T-helper 17 cell (primary cell): ENCODE data around the gene TMEM255A. TPM values are rescaled to one million over a fixed set of nuclear protein-coding genes. Genes with fewer than 3 reads are reported as not detected.
A peak's percentile ranks its signal among the peaks of the same experiment; 100 is the strongest.

Experiments used
- ATAC-seq: fragments of 150-1000 bp; cut with Tn5 transposase; 2 replicates; pipeline ENCODE4 v1.10.0; 2021; ENCODE audit warnings: mild to moderate bottlenecking, moderate library complexity
- DNase-seq, 3 donors: peaks; one replicate each; pipeline versions ENCODE4 v3.0.0 to v3.0.0-alpha.2; 2020 to 2021
- H3K9me3 ChIP-seq: one replicate; pipeline ENCODE4 v1.7.0; 2013; ENCODE audit warnings: low read length, mild to moderate bottlenecking; ENCODE audit not compliant: control insufficient read depth, poor library complexity, severe bottlenecking
- H3K27ac Mint-ChIP-seq: one replicate; pipeline ENCODE4 v1.8.0; 2022; ENCODE audit warnings: mild to moderate bottlenecking, moderate library complexity, mixed read lengths
- H3K27me3 Mint-ChIP-seq: one replicate; pipeline ENCODE4 v1.8.0; 2022; ENCODE audit warnings: mixed read lengths
- H3K36me3 Mint-ChIP-seq: one replicate; pipeline ENCODE4 v1.8.0; 2022; ENCODE audit warnings: low read depth, mixed read lengths
- H3K4me1 Mint-ChIP-seq: one replicate; pipeline ENCODE4 v1.8.0; 2022; ENCODE audit warnings: mild to moderate bottlenecking, mixed read lengths
- H3K4me3 Mint-ChIP-seq: one replicate; pipeline ENCODE4 v1.8.0; 2022; ENCODE audit warnings: mild to moderate bottlenecking, moderate library complexity, mixed read lengths
- total RNA-seq, 4 donors: library from RNA in 2 of 4; stranded (reverse) in 2 of 4; gene quantifications; one replicate each; pipeline ENCODE4 v1.2.3 and lab custom pipeline; 2022 to 2026

Gene TMEM255A
- total RNA-seq, 2 donors from 2014 or later: 0.30 TPM; not detected in 1

DNA sequence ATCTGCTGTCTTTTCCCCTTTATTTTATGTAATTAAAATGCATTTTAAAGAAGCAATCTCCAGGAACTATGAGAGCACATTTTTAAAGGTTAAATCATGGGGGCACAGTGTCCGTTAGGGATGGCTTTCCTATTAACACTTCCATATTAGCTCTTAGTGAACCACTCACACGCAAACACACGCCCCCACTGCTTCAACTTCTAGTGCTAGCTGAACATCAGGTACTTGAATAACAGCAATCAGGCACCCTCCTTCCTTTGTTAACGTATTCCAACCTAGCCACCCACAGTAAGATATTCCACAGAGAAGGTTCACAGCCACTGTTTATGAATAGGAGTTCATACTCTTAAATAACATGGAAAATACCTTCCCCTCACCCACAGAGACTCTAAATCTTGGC is 9.3 kb downstream of the TMEM255A start:
- Mint-ChIP-seq H3K4me3 (peak overlapping the region; percentile 85), H3K36me3 (no peaks in the 10 kb centered on the region), H3K4me1 (peaks cover 12% of the 10 kb centered on the region), H3K27ac (peak overlapping the region; percentile 82), H3K27me3 (no peaks in the 10 kb centered on the region)
- DNase-seq (no peak), ATAC-seq (peak; percentile 8)
- H3K9me3 ChIP-seq: no peaks in the 10 kb centered on the region

DNA sequence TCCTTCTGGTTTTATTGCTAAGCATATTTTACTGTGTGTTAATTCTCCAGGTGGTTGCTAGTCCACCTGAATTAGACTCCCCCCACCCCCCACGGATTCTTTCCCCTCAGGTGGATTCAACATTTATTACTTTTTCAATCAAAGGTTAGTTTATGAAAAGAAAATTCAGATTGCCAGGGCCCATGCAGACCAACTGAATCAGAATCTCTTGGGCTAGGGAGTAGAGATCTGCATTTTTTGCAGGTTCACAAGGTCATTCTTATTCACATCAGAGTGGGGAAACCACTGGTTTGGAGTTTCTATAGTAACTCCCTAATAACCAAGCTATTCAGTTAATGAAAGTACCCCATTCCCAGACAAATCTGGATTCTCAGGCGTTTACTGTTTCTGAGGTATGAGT is 9.8 kb downstream of the TMEM255A start:
- no peaks in the 10 kb centered on the region for H3K36me3 Mint-ChIP-seq

DNA sequence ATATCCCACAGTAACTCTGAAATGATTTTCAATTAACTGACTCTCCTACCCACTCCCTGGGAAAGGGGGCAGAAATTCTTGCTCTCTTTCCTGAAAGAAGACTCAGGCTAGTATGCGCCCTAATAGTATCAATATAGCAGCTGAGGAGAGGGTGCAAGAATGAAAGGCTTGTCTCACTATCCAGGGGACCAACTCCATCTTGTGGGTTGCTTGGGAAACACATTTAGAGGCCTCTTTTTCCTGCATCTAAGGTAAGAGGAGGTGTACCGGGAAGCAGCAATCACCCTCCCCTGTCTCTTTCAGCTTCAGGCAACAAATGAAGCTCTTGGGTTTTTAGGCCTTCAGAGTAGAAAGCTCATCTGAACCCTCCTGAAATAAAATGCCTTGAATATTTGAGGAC is 11.3 kb downstream of the TMEM255A start:
- no peaks in the 10 kb centered on the region for H3K9me3 ChIP-seq
- no peaks in the 10 kb centered on the region for H3K27me3 Mint-ChIP-seq
- no peaks in the 10 kb centered on the region for H3K36me3 Mint-ChIP-seq
- no peak overlapping the region for H3K27ac Mint-ChIP-seq
- H3K4me3 Mint-ChIP-seq: no peak overlapping the region
- ATAC-seq: no peak
- DNase-seq: no peak
- H3K4me1 Mint-ChIP-seq: peaks cover 13% of the 10 kb centered on the region

More for the DNA sequence above, 9.8 kb downstream of the TMEM255A start:
- H3K4me3 Mint-ChIP-seq: no peak overlapping the region
- H3K27ac Mint-ChIP-seq: peak overlapping the region; percentile 37
- no peaks in the 10 kb centered on the region for H3K9me3 ChIP-seq
- peaks cover 12% of the 10 kb centered on the region for H3K4me1 Mint-ChIP-seq
- H3K27me3 Mint-ChIP-seq: no peaks in the 10 kb centered on the region
- DNase-seq (no peak), ATAC-seq (no peak)

DNA sequence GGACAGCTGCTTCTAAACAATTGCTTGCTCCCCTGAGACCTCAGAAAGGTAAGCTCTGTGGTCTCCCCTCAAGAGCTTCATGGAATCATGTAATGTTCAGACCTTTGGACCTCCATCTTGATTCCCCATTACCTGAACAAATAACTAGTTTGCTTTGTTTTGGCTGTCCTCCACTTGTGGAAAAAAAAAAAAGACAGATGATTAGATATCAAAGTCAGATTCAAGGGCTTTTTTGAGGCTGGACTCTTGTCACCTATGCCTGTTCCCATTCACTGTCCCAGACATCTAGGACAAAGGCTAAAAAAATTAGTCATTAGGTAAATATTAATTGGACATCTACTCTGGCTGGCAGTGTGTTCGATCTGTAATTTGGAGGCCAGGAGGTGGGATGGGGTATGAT is 13.3 kb downstream of the TMEM255A start:
- no peak for DNase-seq
- H3K27ac Mint-ChIP-seq: no peak overlapping the region
- H3K9me3 ChIP-seq: no peaks in the 10 kb centered on the region
- no peaks in the 10 kb centered on the region for H3K27me3 Mint-ChIP-seq
- no peaks in the 10 kb centered on the region for H3K36me3 Mint-ChIP-seq
- no peak overlapping the region for H3K4me3 Mint-ChIP-seq
- no peak for ATAC-seq
- H3K4me1 Mint-ChIP-seq: peaks cover 16% of the 10 kb centered on the region

DNA sequence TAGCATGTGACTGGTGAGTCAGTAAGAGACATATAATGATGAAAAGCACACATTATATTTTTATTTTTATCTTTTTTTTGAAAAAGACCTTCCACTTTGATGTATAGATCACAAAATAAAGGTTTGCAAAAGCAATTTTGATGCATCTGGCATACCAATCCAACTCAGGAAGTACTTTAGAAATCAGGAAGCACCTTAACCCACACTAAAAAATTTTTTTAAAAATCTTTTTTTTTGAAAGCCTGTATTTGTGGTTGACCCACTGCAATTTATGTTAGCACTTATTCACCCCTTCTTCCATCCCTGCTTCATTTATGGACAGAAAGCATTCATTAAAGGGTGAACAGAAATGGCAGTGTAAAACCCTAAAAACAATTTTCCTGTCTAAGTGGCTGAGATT is 16.6 kb downstream of the TMEM255A start:
- Mint-ChIP-seq H3K4me3 (peak overlapping the region; percentile 63), H3K4me1 (peaks cover 6% of the 10 kb centered on the region), H3K27ac (peak overlapping the region; percentile 65), H3K27me3 (no peaks in the 10 kb centered on the region), H3K36me3 (no peaks in the 10 kb centered on the region)
- ATAC-seq (no peak), DNase-seq (no peak)
- no peaks in the 10 kb centered on the region for H3K9me3 ChIP-seq

DNA sequence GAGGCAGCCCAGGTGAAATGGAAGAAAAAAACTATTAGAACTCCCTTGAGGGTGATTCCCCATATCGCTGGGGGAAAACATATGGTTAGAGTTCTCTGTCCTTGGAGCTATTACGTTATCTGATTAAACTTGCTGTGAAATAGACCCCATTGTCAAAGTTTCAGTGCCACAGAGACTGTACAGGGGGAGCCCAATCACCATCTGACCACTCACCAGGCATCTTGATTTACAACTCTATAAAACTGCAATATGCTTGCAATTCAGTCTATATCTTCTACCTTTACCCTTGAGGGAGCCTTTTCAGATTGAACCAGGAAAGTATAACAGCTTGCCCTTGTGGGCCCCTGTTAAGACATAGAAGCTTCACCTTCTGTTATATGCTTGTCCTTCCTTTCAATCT is 18.2 kb downstream of the TMEM255A start:
- peaks cover 6% of the 10 kb centered on the region for H3K4me1 Mint-ChIP-seq
- ATAC-seq (no peak), DNase-seq (no peak)
- no peaks in the 10 kb centered on the region for H3K27me3 Mint-ChIP-seq
- no peaks in the 10 kb centered on the region for H3K9me3 ChIP-seq
- H3K4me3 Mint-ChIP-seq: no peak overlapping the region
- H3K27ac Mint-ChIP-seq: no peak overlapping the region
- H3K36me3 Mint-ChIP-seq: no peaks in the 10 kb centered on the region

GRCh38 chrX:120291211-120291610 is 20.1 kb downstream of the TMEM255A start:
- ATAC-seq (no peak), DNase-seq (no peak)
- H3K36me3 Mint-ChIP-seq: no peaks in the 10 kb centered on the region
- no peak overlapping the region for H3K4me3 Mint-ChIP-seq
- no peak overlapping the region for H3K27ac Mint-ChIP-seq
- peaks cover 6% of the 10 kb centered on the region for H3K4me1 Mint-ChIP-seq
- H3K27me3 Mint-ChIP-seq: no peaks in the 10 kb centered on the region
- no peaks in the 10 kb centered on the region for H3K9me3 ChIP-seq

- no peaks in the 10 kb centered on the region for H3K36me3 Mint-ChIP-seq
- no peak for DNase-seq
- no peaks in the 10 kb centered on the region for H3K27me3 Mint-ChIP-seq
- peaks cover 6% of the 10 kb centered on the region for H3K4me1 Mint-ChIP-seq
- no peaks in the 10 kb centered on the region for H3K9me3 ChIP-seq
- no peak overlapping the region for H3K4me3 Mint-ChIP-seq
- H3K27ac Mint-ChIP-seq: no peak overlapping the region
- ATAC-seq: no peak
These were observed 21.2 kb downstream of the TMEM255A start for GRCh38 chrX:120290107-120290506.

DNA sequence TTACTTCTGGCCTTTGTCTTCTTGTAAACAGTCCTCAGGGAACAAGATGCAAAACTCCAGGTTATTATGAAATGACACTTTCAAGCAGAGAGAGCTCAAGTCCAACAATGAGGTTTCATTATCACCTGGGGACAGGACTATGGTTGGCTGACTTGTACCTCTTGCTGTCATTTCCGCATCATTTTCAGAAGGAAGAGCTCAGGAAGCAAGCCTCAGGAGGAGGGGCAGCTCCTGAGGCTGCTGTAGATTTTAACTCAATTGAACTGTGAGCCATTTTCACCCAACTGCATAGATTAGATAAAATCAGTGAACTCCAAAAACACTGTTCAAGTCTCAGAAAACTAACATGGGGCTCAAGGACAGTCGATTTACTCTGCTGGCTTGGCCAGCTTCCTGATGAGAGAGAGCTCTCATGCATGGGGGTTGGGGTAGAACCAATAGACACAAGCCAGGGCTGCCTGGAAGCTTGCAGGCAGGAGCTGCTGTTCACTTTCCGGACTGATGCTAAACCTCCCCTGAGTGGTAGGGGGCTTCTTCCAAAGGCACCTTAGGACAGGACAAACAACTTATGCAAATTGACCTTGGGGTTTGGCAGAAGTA is 23.6 kb downstream of the TMEM255A start:
- no peaks in the 10 kb centered on the region for H3K9me3 ChIP-seq
- Mint-ChIP-seq H3K36me3 (peaks cover 2% of the 10 kb centered on the region), H3K4me3 (no peak overlapping the region), H3K27ac (no peak overlapping the region), H3K27me3 (no peaks in the 10 kb centered on the region), H3K4me1 (peaks cover 3% of the 10 kb centered on the region)
- ATAC-seq: no peak
- DNase-seq: no peak

- no peak for ATAC-seq
- H3K4me1 Mint-ChIP-seq: peaks cover 3% of the 10 kb centered on the region
- no peak overlapping the region for H3K4me3 Mint-ChIP-seq
- H3K36me3 Mint-ChIP-seq: peaks cover 2% of the 10 kb centered on the region
- no peaks in the 10 kb centered on the region for H3K27me3 Mint-ChIP-seq
- no peaks in the 10 kb centered on the region for H3K9me3 ChIP-seq
- H3K27ac Mint-ChIP-seq: no peak overlapping the region
- DNase-seq: no peak
These were observed 24.3 kb downstream of the TMEM255A start for GRCh38 chrX:120286733-120287512.

DNA sequence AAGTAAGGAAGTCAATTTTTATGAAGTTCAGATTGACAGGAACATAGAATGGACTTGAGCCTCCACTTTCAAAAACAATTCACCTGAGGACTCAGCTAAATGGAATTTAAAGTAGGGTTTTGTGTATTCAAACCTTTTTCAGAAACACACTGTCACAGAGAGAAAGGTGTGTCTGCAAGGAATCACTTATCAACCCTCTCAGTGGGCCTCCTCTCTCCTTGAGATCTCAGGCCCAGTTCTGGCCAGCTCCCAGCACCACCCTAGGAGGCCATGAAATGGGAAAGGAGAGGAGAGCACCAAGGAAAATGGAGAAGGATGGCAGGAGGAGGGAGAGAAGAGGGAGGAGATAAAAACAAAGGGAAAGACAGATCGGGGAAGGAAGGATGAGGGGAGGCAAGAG is 28.6 kb downstream of the TMEM255A start:
- H3K9me3 ChIP-seq: no peaks in the 10 kb centered on the region
- ATAC-seq (no peak), DNase-seq (no peak)
- H3K4me3 Mint-ChIP-seq: no peak overlapping the region
- peaks cover 2% of the 10 kb centered on the region for H3K36me3 Mint-ChIP-seq
- H3K4me1 Mint-ChIP-seq: peaks cover 3% of the 10 kb centered on the region
- no peaks in the 10 kb centered on the region for H3K27me3 Mint-ChIP-seq
- H3K27ac Mint-ChIP-seq: no peak overlapping the region

- Mint-ChIP-seq H3K36me3 (peaks cover 2% of the 10 kb centered on the region), H3K27me3 (no peaks in the 10 kb centered on the region), H3K4me1 (peaks cover 3% of the 10 kb centered on the region), H3K4me3 (no peak overlapping the region), H3K27ac (no peak overlapping the region)
- DNase-seq (no peak), ATAC-seq (no peak)
- no peaks in the 10 kb centered on the region for H3K9me3 ChIP-seq
These were observed 29.5 kb downstream of the TMEM255A start for GRCh38 chrX:120281761-120282160.

DNA sequence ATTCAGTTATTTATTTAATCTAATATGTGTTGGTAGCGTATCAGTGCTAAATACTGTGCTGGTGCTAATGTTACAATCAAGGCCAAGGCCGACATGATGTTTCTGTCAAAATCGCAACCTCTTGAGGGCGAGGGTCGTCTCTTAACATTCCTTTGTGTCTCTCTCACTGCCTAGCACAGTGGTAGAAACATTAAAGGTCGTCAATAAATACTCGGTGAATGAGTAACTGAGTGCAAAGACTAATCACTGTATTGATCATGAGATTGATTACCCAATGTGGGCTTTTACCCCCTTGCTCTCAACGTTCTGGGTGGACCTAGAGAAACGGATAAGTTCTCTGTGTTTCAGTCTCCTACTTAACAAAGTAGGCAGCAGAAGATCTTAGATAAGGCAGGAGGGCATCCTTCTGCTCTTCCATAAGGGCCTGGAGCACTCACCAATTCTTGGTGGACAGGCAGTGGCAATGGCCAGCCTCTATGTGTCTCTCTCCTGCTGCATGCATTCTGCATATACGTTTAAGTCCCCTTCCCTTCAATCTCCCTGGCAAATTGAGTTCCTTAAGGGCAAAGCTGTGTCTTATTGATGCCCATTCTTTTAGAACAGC is 30.1 kb downstream of the TMEM255A start:
- peaks cover 3% of the 10 kb centered on the region for H3K4me1 Mint-ChIP-seq
- DNase-seq (no peak), ATAC-seq (no peak)
- no peak overlapping the region for H3K27ac Mint-ChIP-seq
- H3K36me3 Mint-ChIP-seq: peaks cover 2% of the 10 kb centered on the region
- H3K4me3 Mint-ChIP-seq: no peak overlapping the region
- no peaks in the 10 kb centered on the region for H3K9me3 ChIP-seq
- no peaks in the 10 kb centered on the region for H3K27me3 Mint-ChIP-seq
